Measurements from ENCODE around the gene ARIH2. TPM values are rescaled to one million over a fixed set of nuclear protein-coding genes. Genes with fewer than 3 reads are reported as not detected.
A peak's percentile ranks its signal among the peaks of the same experiment; 100 is the strongest.

ARIH2 gene
- total RNA-seq, 1 experiment from 2014 or later: 122 TPM

DNA sequence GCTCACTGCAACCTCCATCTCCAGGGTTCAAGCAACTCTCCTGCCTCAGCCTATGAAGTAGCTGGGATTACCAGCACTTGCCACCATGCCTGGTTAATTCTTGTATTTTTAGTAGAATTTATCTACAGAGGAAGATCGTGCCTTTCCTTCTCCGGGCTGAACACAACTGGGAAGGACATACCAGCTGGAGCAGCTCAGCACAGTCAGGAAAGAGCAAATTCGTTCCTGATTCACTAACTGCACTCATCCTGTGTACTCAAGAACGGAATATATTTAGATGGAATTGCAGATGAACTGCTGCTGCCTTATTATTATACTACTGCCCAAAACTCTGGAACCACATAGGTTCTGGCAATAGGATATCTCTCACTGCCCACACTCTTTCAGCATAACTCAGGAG lies 44.3 kb downstream of the ARIH2 start:
- H3K4me1 Mint-ChIP-seq: peaks cover 18% of the 10 kb centered on the region in 2 experiments
- no peaks in the 10 kb centered on the region for H3K23me2 ChIP-seq (ENCODE audit: insufficient read length, low read depth, low read length, poor library complexity, severe bottlenecking)
- H3K56ac ChIP-seq (ENCODE audit: insufficient read length, low read depth, low read length): no peak overlapping the region
- no peaks in the 10 kb centered on the region for H3K9me3 ChIP-seq (ENCODE audit: control insufficient read depth, low read depth, low read length)
- H3K36me3 Mint-ChIP-seq (ENCODE audit: insufficient read depth in 1 of 3, low read depth in 3 of 3): peaks cover 19 to 46% (median 30%) of the 10 kb centered on the region in 3 experiments; a peak in 6 of 7 replicates
- no peak overlapping the region for H2BK15ac ChIP-seq (ENCODE audit: low read depth, low read length)
- peak overlapping the region in 1 of 2 experiments; percentile 52; a peak in 4 of 5 replicates for H3K4me3 Mint-ChIP-seq
- no peak overlapping the region for H2AK5ac ChIP-seq (ENCODE audit: insufficient read length, low read length)
- H3K18ac ChIP-seq (ENCODE audit: insufficient read length, low read depth, low read length): no peak overlapping the region
- no peak overlapping the region for H2AFZ ChIP-seq (ENCODE audit: low read length)
- no peak overlapping the region for H2BK120ac ChIP-seq (ENCODE audit: low read depth, low read length, poor library complexity, severe bottlenecking)
- H3K14ac ChIP-seq (ENCODE audit: insufficient read depth, low read length): no peak overlapping the region
- no peak overlapping the region for H3K27ac ChIP-seq (ENCODE audit: insufficient read length, low read depth, low read length)
- H3K9me3 Mint-ChIP-seq: no peaks in the 10 kb centered on the region
- H3K4ac ChIP-seq (ENCODE audit: low read depth, low read length): no peak overlapping the region
- no peaks in the 10 kb centered on the region for H3K79me2 ChIP-seq (ENCODE audit: insufficient read depth, low read length)
- peak overlapping the region; percentile 62 to 84 (median 83); a peak in 6 of 7 replicates for H3K27ac Mint-ChIP-seq
- no peaks in the 10 kb centered on the region for H4K20me1 ChIP-seq (ENCODE audit: control insufficient read depth, insufficient read depth, insufficient read length)
- peak overlapping the region; percentile 42 for H3K4me2 ChIP-seq (ENCODE audit: insufficient read depth, insufficient read length, low read length)
- H3K79me1 ChIP-seq (ENCODE audit: insufficient read depth, low read depth, low read length, poor library complexity, severe bottlenecking): no peaks in the 10 kb centered on the region
- H4K5ac ChIP-seq (ENCODE audit: insufficient read length, low read depth, low read length): no peak overlapping the region
- TF ChIP-seq, protein P1, sequence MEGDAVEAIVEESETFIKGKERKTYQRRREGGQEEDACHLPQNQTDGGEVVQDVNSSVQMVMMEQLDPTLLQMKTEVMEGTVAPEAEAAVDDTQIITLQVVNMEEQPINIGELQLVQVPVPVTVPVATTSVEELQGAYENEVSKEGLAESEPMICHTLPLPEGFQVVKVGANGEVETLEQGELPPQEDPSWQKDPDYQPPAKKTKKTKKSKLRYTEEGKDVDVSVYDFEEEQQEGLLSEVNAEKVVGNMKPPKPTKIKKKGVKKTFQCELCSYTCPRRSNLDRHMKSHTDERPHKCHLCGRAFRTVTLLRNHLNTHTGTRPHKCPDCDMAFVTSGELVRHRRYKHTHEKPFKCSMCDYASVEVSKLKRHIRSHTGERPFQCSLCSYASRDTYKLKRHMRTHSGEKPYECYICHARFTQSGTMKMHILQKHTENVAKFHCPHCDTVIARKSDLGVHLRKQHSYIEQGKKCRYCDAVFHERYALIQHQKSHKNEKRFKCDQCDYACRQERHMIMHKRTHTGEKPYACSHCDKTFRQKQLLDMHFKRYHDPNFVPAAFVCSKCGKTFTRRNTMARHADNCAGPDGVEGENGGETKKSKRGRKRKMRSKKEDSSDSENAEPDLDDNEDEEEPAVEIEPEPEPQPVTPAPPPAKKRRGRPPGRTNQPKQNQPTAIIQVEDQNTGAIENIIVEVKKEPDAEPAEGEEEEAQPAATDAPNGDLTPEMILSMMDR (conservative IDR thresholded peaks at IDR 0.05): no peak
- no peak for DNase-seq
- no CpG with 5 or more reads among the region's 4 CpGs for WGBS (ENCODE audit: extremely low coverage, insufficient read length, low lambda C conversion rate)
- H2BK12ac ChIP-seq (ENCODE audit: insufficient read length, low read depth, low read length): no peak overlapping the region
- no peak overlapping the region for H3T11ph ChIP-seq (ENCODE audit: low read length)
- H4K91ac ChIP-seq (ENCODE audit: insufficient read length, low read depth, low read length): no peak overlapping the region
- no peaks in the 10 kb centered on the region; the same call in 1 of the 2 replicates for H3K27me3 ChIP-seq (ENCODE audit: insufficient read depth, low read length)
- no peak overlapping the region for H4K8ac ChIP-seq (replicated peaks; ENCODE audit: insufficient read length, low read depth, low read length)
- H2BK20ac ChIP-seq (ENCODE audit: low read depth, low read length, poor library complexity, severe bottlenecking): no peak overlapping the region
- H3K23ac ChIP-seq (ENCODE audit: insufficient read length, low read depth, low read length): no peak overlapping the region
- H3K9ac ChIP-seq (ENCODE audit: extremely low read depth, insufficient read length, low read length): no peak overlapping the region
- H3K4me1 ChIP-seq (ENCODE audit: insufficient read depth, low read length): peaks cover 8% of the 10 kb centered on the region; the same call in 1 of the 2 replicates
- no peak overlapping the region for H2BK5ac ChIP-seq (ENCODE audit: insufficient read length, low read length)
- H3K27me3 Mint-ChIP-seq (ENCODE audit: low read depth): no peaks in the 10 kb centered on the region
